ENCODE data around the gene TYMP. TPM values are rescaled to one million over a fixed set of nuclear protein-coding genes. Genes with fewer than 3 reads are reported as not detected.

Gene TYMP
- total RNA-seq, 1 experiment from 2014 or later: 56.0 TPM

DNA sequence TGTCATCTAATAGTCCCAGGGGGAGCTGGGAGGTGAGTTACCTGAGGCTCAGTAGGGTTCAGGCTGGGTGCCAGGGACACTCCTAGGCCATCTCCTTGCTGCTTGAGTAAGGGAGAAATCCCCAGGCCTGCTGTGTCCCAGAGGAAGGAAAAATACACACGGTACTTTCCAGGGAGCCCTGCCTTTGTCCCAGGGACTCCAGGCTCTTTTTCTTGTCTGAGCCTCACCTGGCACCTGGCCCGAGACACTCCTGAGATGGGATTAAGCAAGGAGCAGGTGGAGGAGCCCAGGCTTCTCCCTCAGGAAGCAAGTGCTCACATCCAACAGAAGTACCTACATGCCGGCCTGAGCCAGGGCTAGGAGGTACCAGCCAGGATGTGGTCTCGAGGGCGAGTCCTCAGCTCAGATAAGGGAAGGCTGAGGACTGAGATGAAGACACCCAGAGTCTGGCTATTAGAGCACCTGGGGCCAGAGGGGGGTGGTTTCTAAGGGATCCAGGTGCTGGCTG, 15.0 kb upstream of the TYMP start:
- no TSS peak for BruUV-seq (replicated peaks)
- H3K36me3 ChIP-seq (ENCODE audit: control insufficient read depth, insufficient read depth, low read length): no peaks in the 10 kb centered on the region
- no peaks in the 10 kb centered on the region for H3K27me3 ChIP-seq (ENCODE audit: control insufficient read depth, insufficient read depth, low read length)
- no peak for TF ChIP-seq SIN3A (IDR thresholded peaks at IDR 0.05; ENCODE audit: borderline replicate concordance, insufficient read depth, low read depth, low read length)
- TF ChIP-seq POLR2AphosphoS5 (IDR thresholded peaks at IDR 0.05; ENCODE audit: low read depth, low read length): no peak
- TF ChIP-seq TCF7L2 (IDR thresholded peaks at IDR 0.05; ENCODE audit: low read depth, low read length): no peak
- intact Hi-C loops (cut with micrococcal nuclease; ENCODE audit: unreplicated experiment): no loop called here
- H3K9me3 ChIP-seq (ENCODE audit: control insufficient read depth, insufficient read depth, low read depth, low read length): no peaks in the 10 kb centered on the region
- in situ Hi-C loops (cut with HindIII; ENCODE audit: low pct_unique_long_range_greater_than_20kb, low sequenced_read_pairs): no loop called here
- DNase-seq (ENCODE audit: low read depth, low spot score) (no peak), ATAC-seq (peak; percentile 63)
- ChIA-PET CTCF (no interaction called here), POLR2A (no interaction called here)
- peak overlapping the region; percentile 68; the same call in 1 of the 2 replicates for H3K27ac ChIP-seq (ENCODE audit: low read length)
- peaks cover 14% of the 10 kb centered on the region for H3K4me1 ChIP-seq (ENCODE audit: control insufficient read depth, insufficient read depth, low read length)
- no peak overlapping the region for H3K4me3 ChIP-seq (ENCODE audit: low read depth in 2 of 2, low read length in 2 of 2)

- Histone ChIP-seq H3K4me3 (ENCODE audit: low read depth in 2 of 2, low read length in 2 of 2) (peak overlapping the region; percentile 19 to 43), H3K4me1 (ENCODE audit: control insufficient read depth, insufficient read depth, low read length) (peaks cover 14% of the 10 kb centered on the region), H3K36me3 (ENCODE audit: control insufficient read depth, insufficient read depth, low read length) (no peaks in the 10 kb centered on the region), H3K27ac (ENCODE audit: low read length) (peak overlapping the region; percentile 68; the same call in 1 of the 2 replicates), H3K27me3 (ENCODE audit: control insufficient read depth, insufficient read depth, low read length) (no peaks in the 10 kb centered on the region), H3K9me3 (ENCODE audit: control insufficient read depth, insufficient read depth, low read depth, low read length) (no peaks in the 10 kb centered on the region)
- peak; percentile 81; the same call in 1 of the 2 replicates for TF ChIP-seq CTCF (IDR thresholded peaks at IDR 0.05)
- no peak for TF ChIP-seq POLR2AphosphoS5 (IDR thresholded peaks at IDR 0.05; ENCODE audit: low read depth, low read length)
- no peak for TF ChIP-seq SIN3A (IDR thresholded peaks at IDR 0.05; ENCODE audit: borderline replicate concordance, insufficient read depth, low read depth, low read length)
- no peak for TF ChIP-seq TCF7L2 (IDR thresholded peaks at IDR 0.05; ENCODE audit: low read depth, low read length)
- TF ChIP-seq REST (IDR thresholded peaks at IDR 0.05; ENCODE audit: insufficient read depth in 1 of 2, low read depth in 2 of 2, low read length in 1 of 2): no peak
- in situ Hi-C loops (cut with HindIII; ENCODE audit: low pct_unique_long_range_greater_than_20kb, low sequenced_read_pairs) (no loop called here), intact Hi-C loops (cut with micrococcal nuclease; ENCODE audit: unreplicated experiment) (no loop called here)
- no TSS peak for BruUV-seq (replicated peaks)
- POLR2A ChIA-PET: no interaction called here
- ATAC-seq: peak; percentile 84
- CTCF ChIA-PET: no interaction called here
- DNase-seq (ENCODE audit: low read depth, low spot score): no peak
These were observed 14.4 kb upstream of the TYMP start for GRCh38 chr22:50544078-50544745.

DNA sequence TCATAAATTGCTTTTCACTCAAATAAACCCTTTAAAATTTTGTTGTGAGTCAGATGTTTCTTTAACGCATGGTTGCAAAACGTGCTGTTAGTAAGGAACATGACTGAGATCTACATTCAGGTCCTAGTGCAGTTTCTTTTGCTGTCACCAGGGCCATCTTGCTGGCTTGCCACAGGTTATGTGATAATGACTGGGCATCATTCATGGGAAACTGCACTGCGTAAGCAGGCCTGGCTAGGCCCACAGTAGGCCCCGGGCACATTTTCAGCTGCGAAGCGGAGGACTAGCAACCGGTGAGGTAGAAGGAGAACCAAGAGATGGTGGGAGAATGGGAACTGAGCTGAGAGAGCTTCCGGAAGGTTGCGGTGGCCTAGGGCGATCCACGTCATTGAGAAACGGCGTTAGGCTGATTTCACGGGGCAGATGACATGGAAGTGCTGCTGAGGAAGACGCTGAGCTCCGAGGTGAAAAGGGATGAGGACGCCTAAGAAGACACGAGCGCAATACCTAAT, 12.7 kb upstream of the TYMP start:
- Histone ChIP-seq H3K9me3 (ENCODE audit: control insufficient read depth, insufficient read depth, low read depth, low read length) (no peaks in the 10 kb centered on the region), H3K27ac (ENCODE audit: low read length) (no peak overlapping the region), H3K4me1 (ENCODE audit: control insufficient read depth, insufficient read depth, low read length) (peaks cover 14% of the 10 kb centered on the region), H3K36me3 (ENCODE audit: control insufficient read depth, insufficient read depth, low read length) (no peaks in the 10 kb centered on the region), H3K4me3 (ENCODE audit: low read depth in 2 of 2, low read length in 2 of 2) (no peak overlapping the region), H3K27me3 (ENCODE audit: control insufficient read depth, insufficient read depth, low read length) (no peaks in the 10 kb centered on the region)
- ChIA-PET CTCF (no interaction called here), POLR2A (no interaction called here)
- in situ Hi-C loops (cut with HindIII; ENCODE audit: low pct_unique_long_range_greater_than_20kb, low sequenced_read_pairs) (no loop called here), intact Hi-C loops (cut with micrococcal nuclease; ENCODE audit: unreplicated experiment) (no loop called here)
- no TSS peak for BruUV-seq (replicated peaks)
- TF ChIP-seq REST (IDR thresholded peaks at IDR 0.05; ENCODE audit: insufficient read depth in 1 of 2, low read depth in 2 of 2, low read length in 1 of 2): no peak
- no peak for TF ChIP-seq CTCF (IDR thresholded peaks at IDR 0.05)
- no peak for TF ChIP-seq SIN3A (IDR thresholded peaks at IDR 0.05; ENCODE audit: borderline replicate concordance, insufficient read depth, low read depth, low read length)
- no peak for TF ChIP-seq TCF7L2 (IDR thresholded peaks at IDR 0.05; ENCODE audit: low read depth, low read length)
- TF ChIP-seq POLR2AphosphoS5 (IDR thresholded peaks at IDR 0.05; ENCODE audit: low read depth, low read length): no peak
- no peak for DNase-seq (ENCODE audit: low read depth, low spot score)
- no peak for ATAC-seq
